DMS 273 treated with DMSO at 0.1 percent for 48 hours (cell line): ENCODE data around the gene SOD1.

ENCODE experiments used
- DNase-seq: peaks from one replicate; lab custom pipeline; 2025; lab: John Stamatoyannopoulos, UW

Gene SOD1

DNA sequence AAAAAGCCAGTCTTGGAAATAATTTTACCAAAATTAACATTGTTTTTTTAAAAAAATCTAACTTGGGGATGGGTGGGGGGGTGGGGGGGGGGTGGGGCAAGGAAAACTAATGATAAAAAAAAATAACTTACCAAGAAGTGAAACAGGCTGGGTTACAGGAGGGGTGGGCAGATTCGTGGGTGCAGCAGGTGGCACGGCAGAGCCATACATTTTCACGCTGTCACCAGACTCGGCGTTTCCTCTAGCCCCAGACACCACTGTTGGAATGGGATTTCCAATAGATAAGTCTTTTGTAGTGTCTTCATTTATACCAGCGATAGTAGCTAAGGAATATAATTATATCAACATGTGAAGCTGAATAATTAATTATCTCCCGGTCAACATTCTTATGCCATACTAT lies 25.4 kb downstream of the SOD1 start:
- no peak for DNase-seq

- no peak for DNase-seq
Measured at GRCh38 chr21:31686272-31686915, 26.9 kb downstream of the SOD1 start.

- DNase-seq: no peak
Measured at GRCh38 chr21:31687108-31687507, 27.6 kb downstream of the SOD1 start.

- no peak for DNase-seq
Measured at GRCh38 chr21:31688603-31689368, 29.3 kb downstream of the SOD1 start.

- no peak for DNase-seq
Measured at GRCh38 chr21:31693222-31693621, 33.7 kb downstream of the SOD1 start.

DNA sequence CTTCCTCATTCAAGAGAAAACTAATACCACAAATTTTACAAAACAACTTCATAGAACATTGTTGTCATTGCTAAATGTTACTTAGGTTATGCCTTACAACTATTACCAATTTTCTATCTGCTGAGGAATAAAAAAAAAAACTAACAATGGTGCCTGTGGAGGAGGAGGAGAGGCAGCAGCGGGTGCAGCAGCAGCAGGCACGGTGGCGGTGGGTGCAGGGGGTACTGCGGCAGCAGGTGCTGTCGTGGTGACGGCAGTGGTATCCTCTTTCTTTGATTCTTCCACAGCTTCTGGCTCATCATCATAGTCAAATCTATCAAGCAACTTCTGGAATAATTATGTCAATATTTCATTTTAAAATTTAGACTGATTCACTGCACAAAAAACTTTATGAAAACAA lies 36.9 kb downstream of the SOD1 start:
- no peak for DNase-seq

DNA sequence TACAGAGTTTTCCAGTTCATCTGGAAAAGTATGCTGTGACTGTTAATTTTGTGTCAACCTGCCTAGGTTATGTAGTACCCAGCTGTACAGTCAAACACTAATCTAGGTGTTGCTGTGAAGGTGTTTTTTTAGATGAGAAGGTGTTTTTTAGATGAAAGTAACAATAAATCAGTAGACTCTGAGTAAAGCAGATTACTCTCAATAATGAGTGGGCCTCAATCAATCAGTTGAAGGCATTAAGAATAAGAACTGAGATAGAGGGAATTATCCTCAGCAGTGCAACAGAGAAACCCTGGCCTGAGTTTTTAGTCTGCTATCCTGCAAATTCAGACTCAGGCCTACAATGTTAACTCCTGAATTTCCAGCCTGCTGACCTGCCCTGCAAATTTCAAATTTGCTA lies 39.0 kb downstream of the SOD1 start:
- DNase-seq: no peak

- DNase-seq: no peak
Measured at GRCh38 chr21:31700040-31700439, 40.5 kb downstream of the SOD1 start.

GRCh38 chr21:31706562-31706961 lies 47.1 kb downstream of the SOD1 start:
- DNase-seq: no peak

DNA sequence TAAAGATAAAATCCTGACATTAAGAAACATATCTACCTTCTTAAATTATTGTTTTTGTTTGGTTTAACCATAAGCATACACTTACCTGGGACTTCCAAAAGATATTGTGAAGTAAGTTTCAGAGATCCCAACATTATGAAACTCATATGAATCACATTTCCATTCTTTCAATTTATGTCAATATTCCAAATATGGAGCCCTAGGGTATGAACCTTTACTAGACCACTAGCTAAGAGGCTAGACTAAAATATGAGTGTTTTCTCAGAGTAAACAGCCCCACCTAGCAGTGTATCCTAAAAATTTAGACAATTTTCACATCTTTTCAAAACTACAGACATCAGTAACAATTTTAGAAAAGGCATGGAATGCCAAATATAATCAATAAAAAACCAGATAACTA lies 48.0 kb downstream of the SOD1 start:
- DNase-seq: no peak

- no peak for DNase-seq
Measured at GRCh38 chr21:31708541-31708940, 49.0 kb downstream of the SOD1 start.

GRCh38 chr21:31710586-31710985 lies 51.1 kb downstream of the SOD1 start:
- no peak for DNase-seq

- DNase-seq: no peak
Measured at GRCh38 chr21:31711326-31711725, 51.8 kb downstream of the SOD1 start.

DNA sequence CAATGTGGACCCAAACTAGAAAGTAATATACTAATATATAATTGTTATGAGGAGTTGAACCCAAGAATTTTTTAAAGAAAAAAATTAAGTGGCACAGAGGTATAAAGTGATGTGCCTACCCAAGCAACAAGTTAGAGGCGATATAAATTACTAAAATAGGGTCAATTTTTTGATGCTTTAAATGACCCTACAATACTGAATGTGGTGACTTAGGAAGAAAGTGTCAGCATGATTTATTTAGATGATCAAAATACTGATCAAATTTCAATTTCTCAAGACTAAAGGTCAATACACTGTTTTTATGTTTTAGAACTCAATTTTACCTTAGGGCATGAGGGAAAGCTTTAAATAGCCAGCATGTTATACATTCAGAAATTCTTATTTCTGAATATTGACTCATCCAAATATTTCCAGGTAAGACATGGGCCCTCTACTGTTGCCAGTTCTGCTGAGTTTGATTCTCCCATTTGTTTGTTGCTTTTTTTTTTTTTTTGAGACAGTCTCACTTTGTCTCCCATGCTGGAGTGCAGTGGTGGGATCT lies 52.3 kb downstream of the SOD1 start:
- no peak for DNase-seq

DNA sequence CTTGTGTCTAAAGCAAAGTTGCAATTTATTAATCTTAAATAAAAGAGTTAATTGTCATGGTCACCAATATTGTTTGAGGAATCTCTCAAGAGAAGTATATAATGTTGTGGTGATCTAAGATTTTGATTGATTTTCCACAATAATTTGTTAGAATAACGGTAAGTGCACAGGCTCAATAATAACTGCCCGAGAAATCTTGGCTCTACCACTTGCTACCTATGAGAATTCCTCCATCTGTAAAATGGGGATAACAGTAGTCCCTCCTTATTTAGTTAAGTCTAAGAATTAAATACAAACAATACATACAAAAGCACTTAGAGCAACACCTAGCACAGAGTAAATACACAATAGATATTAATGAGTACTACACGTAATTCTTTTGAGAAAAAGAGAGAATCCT lies 53.6 kb downstream of the SOD1 start:
- DNase-seq: no peak

DNA sequence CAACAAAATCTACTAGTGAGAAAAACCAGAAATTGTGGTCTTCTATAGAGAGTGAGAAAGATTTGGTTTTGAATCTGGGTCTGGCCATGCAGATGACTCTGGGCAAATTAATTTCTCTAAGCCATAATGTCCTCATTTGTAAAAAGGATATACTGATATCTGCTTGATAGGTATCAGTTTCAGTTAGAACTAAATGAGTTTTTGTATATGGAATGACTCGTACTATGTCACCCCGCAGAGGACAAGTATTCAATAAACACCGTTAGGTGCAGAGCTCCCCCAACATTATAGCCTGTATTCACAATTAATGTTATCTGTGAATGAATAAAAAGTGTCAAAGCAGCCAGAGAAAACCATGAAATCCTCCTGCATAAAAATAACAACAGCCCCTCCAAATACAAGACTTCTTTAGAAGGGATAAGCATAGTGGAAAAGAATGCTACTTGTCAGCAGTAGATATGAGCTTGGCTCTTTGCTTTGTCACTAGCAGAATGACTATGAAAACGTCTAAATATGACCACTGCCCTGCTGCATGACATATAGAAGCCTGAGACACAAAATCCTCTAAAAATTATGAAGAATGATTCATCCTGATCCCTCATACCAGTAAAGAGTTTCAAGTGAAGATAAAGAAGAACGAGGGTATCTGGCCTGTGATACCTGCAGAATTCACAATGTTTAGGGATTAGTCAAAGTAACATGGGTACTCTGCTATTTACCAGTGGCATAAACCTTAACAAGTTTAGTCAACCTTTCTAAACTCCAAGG lies 54.7 kb downstream of the SOD1 start:
- no peak for DNase-seq

DNA sequence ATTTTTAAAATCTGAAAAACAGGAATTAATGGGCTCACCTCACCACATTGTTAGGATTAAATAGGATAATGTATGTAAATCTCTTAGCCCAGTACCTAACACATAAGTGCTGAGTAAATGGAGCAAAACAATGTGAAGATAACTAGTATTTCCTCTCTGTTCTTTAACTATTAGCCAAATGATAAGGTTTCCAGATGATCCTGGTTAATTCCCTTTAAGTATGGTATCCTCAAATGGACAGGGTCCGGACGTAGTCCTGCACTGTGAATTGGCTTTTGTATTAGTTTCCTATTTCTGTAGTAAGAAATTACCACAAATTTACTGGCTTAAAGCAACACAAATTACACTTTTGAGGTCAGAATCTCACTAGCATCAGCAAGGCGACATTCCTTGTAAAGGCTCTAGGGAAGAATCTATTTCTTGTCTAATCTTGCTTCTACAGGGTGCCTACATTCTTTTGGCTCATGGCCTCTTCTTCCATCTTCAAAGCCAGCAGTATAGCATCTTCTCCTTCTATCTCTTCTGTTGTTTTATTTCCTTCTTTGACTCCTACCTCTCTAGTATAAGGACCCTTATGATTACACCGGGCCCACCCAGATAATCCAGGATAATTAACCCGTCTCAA lies 55.4 kb downstream of the SOD1 start:
- no peak for DNase-seq

GRCh38 chr21:31716106-31716505 lies 56.6 kb downstream of the SOD1 start:
- DNase-seq: no peak
